ENCODE results near the gene ADAMTS9.
"Not testable (repeated sequence)": the region's sequence is repeated elsewhere in the genome, so short reads cannot be mapped to it uniquely, and the experiment has no call there.

The ADAMTS9 gene

DNA sequence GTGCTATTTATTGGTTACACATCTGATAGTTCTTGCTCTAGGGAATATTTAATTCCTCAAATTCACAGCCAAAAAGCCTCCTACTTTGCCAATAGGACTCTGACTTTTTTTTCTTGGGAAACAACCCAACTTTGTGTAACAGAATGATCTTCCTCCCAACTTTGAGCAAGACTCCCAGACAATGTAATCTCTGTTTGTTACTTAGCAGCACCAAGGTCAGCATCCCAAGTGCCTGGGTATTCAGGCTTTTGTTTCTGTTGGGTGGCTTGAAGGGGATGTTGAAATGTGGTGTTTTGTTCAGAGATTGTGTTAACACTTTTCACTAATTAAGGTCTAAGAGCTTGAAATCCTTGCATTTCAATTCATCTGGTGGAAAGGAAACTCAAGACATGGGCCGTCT lies 115.8 kb downstream of the ADAMTS9 start:
- no peak for DNase-seq (ENCODE audit: low read depth)

- no peak for DNase-seq (ENCODE audit: low read depth)
Measured at GRCh38 chr3:64568895-64569517, 118.8 kb downstream of the ADAMTS9 start.

DNA sequence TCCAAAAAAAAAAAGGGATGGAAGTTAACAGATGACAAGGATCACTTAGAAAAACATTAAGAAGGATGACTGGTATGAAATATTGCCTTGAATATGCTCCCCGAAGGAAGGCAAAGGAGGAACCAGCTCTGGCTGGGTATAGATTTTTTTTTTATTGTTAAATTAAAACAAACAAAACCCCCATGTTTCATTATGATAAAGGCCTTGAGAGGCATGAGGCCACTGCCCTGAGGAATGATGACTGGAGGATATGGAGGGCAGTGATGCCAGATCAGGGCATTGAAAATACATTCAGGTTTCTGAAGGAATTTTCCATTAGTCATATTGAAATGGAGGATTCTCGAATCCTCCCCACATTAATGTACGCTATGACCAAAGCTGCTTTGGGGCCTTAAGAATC lies 120.9 kb downstream of the ADAMTS9 start:
- no peak for DNase-seq (ENCODE audit: low read depth)

GRCh38 chr3:64563751-64564150 lies 124.0 kb downstream of the ADAMTS9 start:
- no peak for DNase-seq (ENCODE audit: low read depth)

GRCh38 chr3:64561868-64562267 lies 125.9 kb downstream of the ADAMTS9 start:
- no peak for DNase-seq (ENCODE audit: low read depth)

DNA sequence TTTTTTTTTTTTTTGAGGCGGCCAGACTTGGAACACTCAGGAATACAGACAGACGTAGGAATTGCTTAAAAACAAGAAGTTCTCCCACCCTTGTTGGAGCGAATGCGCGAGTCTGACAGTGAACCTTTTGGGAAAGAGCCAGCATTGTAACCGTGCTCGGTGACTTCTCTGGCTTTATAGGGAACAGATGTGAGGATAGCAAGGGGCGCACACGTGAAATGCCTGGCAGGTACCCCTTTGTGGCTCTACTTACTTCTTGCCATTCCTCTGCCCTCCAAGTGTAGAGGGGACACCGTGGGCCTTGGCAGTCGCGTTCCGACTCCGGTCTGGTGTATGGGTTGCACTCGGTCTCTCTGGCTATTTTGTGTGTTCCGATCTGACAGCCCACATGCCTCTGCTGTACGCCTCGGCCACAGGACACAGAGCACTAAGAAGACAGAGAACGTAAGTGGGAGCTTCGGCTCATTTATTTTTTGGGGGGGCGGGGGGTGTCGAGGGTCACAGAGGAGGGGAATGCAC lies 126.4 kb downstream of the ADAMTS9 start:
- DNase-seq (ENCODE audit: low read depth) = no peak

GRCh38 chr3:64560791-64561190 lies 127.0 kb downstream of the ADAMTS9 start:
- no peak for DNase-seq (ENCODE audit: low read depth)

- no peak for DNase-seq (ENCODE audit: low read depth)
Measured at GRCh38 chr3:64559588-64559987, 128.2 kb downstream of the ADAMTS9 start.

DNA sequence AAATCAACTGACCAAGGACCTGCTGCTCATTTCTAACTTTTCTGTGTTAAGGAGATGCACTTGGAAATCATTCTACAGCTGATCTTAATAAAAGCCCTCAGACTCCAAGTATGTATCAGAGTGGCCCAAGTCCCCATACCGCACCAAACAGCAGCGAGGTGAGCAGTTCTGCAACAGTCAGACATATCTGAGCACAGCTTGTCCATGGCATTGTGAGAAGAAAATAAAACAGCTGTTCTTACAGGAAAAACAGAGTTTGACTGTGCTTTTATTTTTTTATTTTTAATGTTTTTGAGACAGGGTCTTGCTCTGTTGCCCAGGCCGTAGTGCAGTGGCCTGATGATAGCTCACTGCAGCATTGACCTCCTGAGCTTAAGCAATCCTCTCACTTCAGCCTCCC lies 131.8 kb downstream of the ADAMTS9 start:
- no peak for DNase-seq (ENCODE audit: low read depth)

DNA sequence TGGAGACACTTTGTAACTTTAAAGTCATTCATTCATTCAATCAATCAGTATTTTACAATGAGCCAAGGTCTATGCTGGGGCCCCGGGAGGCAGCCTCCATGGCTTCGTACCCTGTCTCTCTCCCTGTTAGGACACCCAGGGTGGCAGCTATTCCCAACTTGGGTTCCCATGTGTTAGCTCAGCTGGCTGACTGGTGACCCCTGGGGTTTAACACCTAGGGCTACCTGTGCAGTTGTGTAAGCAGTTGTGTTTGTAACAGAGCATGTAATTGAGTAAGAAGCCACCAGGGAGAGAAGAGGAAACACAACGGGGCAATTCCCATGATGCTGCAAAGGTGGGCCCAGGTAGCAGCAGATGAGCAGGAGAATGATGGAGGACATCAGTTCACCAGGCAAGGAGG lies 132.4 kb downstream of the ADAMTS9 start:
- no peak for DNase-seq (ENCODE audit: low read depth)

DNA sequence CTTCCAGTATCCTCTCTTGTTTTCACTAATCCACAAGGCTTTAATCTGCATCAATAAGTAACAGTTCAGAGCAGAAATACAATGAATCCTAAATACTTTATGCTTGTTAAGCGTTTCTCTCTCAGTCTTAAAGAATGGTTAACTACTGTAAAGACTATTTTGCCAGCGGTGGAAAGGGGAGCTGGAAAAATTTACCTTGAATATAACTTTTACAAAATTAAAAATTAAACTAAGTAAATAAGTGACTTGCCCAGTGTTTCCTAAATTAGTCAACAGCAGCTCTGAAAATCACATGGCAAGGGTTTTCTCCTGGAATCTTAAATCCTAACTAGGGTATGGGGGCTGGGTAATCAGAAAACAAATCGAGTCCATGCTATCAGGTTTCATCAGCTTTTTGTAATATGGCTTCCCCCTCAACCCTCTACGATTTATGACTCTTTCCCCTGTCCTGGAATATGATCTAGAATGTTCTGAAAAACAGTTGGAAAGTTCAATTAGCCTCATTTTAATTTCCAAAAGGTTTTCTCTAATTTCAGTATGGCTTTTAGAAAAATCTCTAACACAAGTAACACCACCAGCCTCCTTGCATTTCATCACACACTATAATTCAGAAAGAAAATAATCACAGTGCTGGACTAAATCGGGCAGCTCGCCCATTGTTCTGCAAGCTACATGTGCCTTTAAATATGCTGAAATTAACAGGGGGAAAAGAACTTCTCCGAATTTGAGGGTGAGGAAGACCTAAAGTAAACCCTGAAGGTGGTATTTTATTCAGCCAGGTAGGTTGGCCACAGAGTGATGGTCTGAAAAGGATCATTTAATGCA lies 133.5 kb downstream of the ADAMTS9 start:
- DNase-seq (ENCODE audit: low read depth) = no peak

DNA sequence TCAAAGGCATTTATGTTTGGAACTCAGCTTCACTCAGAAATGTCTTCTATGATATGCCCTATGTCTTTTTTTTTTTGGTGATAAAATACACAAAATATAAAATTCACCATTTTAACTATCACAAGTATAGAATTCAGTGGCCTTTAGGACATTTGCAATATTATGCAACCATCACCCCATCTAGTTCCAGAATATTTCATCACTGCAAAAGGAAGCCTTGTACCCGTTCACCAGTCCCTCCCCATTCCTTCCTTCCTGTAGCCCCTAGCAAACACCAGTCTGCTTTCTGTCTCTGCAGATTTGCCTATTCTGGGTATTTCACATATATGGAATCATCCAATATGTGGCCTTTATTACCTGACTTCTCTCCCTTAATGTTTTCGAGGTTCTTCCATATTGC lies 134.8 kb downstream of the ADAMTS9 start:
- DNase-seq (ENCODE audit: low read depth) = no peak

DNA sequence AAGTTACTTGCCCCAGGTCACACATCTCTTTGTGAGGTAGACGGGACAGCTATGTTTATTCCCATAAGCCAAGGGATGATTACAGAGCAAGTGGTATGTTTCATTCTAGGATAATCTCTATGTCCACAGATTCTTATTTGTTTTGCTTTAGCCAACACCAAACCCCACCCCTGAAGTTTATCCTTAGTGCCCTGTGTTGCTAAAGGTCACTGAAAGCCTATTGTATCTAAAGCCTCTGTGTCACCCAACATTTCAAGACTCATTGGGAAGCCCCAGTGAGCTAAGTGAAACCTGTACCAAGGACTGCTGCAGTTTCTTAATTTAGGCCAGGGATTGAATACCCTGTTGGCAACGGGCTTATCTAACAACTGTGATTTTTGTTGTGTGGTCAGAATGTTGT lies 135.6 kb downstream of the ADAMTS9 start:
- DNase-seq (ENCODE audit: low read depth) = no peak

DNA sequence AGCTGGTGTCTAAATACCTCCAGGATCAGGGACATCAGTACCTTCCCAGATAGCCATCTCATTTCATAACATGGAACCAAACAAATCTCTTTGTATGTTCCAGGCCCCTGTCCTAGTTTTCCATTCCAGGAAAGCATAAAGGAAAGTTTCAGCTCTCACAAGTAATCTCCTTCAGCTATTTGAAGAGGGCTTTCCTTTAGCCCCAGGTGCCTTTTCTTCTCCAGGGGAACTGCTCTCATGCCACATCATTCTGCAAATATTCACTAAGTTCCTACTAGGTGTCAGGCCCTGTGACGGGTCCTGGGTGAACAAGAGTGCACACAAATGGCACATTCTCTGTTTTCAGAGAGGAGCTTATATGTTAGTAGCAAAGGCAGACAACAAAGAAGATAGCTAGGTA lies 136.1 kb downstream of the ADAMTS9 start:
- no peak for DNase-seq (ENCODE audit: low read depth)

DNA sequence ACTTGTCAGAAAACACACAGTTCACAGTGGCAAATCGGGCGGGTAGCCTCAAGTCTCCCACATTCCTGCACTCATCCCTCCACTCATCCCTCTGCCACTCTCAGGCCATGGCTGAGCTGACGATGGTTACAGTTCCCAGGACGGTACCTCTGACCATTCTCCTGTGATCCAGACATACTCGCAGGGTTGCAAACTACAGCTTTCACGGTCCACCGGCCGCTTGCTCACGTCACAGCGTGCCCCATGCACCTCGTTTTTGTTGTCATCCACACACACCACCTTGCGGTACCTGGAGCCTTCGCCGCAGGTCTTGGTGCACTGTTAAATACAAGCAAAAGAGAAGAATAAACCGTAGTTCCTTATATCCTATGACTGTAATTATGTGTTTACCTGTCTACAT lies 137.1 kb downstream of the ADAMTS9 start:
- no peak for DNase-seq (ENCODE audit: low read depth)

DNA sequence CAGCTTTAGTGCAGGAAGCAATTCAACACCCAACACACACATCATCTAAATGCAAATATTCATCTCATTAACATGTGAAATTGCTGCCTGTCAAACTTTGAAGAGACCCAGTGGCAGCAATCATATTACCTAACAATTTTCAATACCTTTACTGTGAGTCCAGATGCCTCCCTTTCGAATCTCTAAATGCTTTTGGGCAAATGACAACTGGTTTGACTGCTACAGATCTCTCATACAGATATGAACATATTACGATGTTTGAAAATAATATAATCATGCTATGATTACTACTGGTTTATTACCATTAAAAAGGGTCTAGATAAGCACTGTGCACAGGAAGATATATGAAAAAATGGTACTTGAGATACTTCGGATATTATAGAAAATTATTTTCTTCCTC lies 137.9 kb downstream of the ADAMTS9 start:
- no peak for DNase-seq (ENCODE audit: low read depth)

- DNase-seq (ENCODE audit: low read depth) = no peak
Measured at GRCh38 chr3:64548200-64548889, 139.5 kb downstream of the ADAMTS9 start.

GRCh38 chr3:64546856-64547255 lies 140.9 kb downstream of the ADAMTS9 start:
- no peak for DNase-seq (ENCODE audit: low read depth)

DNA sequence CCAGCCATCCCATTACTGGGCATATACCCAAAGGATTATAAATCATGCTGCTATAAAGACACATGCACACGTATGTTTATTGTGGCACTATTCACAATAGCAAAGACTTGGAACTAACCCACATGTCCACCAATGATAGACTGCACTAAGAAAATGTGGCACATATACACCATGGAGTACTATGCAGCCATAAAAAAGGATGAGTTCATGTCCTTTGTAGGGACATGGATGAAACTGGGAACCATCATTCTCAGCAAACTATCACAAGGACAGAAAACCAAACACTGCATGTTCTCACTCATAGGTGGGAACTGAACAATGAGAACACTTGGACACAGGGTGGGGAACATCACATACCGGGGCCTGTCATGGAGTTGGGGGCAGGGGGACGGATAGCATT lies 142.6 kb downstream of the ADAMTS9 start:
- not testable (repeated sequence) for DNase-seq (ENCODE audit: low read depth)

DNA sequence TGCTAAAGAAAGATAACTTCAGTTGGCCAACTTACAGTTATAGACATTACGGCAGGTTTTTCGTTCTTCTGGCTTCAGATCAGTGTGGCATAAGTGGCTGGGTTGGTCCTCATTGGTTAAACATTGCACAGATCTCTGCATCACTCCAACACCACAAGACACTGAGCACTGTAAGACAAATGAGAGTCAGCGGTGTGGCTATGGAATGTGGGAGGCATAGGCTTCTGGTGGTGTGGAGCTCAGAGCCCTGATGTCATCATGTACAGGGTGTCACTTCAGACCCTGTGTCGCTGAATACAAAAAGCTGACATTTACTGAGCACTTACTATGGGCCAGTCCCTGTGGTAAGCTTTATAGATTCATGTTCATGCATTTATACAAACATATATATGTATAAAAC lies 146.0 kb downstream of the ADAMTS9 start:
- no peak for DNase-seq (ENCODE audit: low read depth)

GRCh38 chr3:64539451-64540196 lies 148.2 kb downstream of the ADAMTS9 start:
- DNase-seq (ENCODE audit: low read depth) = no peak

GRCh38 chr3:64536166-64536565 lies 151.6 kb downstream of the ADAMTS9 start:
- no peak for DNase-seq (ENCODE audit: low read depth)

All from activated T-cell treated with anti-CD3 and anti-CD28 coated beads for 1 hour (primary cell).